ENCODE data around the gene ARHGDIG.

Gene ARHGDIG

DNA sequence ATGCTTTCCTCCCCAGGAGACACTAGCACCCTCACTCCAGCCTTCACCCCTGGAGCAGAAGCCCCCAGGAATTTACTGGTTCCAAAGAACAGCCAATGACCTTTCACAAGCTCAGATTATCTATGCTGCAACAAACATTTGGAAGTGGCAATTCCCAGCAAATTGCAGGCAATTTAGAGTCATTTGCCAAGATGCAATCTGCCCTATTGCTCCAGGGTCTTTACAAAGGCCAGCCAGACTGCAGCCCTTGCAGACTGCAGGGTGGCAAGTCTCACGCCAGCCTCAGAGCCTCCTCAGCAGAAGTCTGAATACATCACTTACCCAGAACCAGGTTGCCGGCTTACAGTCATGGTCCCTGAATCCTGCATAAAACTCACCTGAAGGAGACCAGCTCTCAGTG, 50.4 kb downstream of the ARHGDIG start:
- no peak for DNase-seq (ENCODE audit: low read depth)

DNA sequence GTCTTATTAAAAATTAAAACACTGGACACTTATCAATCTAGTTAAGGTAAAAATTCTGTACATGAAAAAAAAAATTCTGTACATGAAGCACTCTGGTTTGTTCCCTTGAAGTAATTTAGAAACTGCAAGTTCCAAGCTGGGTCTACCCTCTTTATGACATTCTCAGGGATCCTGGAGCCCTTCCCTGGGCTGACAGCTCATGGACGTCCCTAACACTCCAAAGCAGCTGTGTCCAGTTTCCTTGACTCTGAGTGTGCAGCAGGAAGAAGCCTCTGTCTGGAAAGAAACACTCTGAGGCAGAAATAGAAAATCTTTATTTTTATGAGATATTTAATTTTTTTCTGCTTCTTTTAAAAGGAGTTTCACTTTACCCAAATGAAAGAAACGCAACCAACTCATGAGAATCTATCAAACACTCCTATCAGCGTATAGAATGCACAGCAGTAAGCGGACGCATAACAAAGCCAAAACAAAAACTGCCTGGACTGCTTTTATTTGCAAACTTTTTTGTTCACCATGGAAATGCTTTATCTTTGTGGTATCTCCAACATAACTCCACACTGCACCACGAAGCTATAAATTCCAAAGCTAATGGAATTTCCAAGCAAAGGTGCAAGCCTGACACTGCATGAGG, 50.9 kb downstream of the ARHGDIG start:
- DNase-seq (ENCODE audit: low read depth): peak; percentile 73

All from amniotic epithelial cell (primary cell).